ENCODE measurements around the gene SLC25A6. TPM values are rescaled to one million over a fixed set of nuclear protein-coding genes. Genes with fewer than 3 reads are reported as not detected.
A peak's percentile ranks its signal among the peaks of the same experiment; 100 is the strongest.

The SLC25A6 gene
- polyA plus RNA-seq, 1 of the 3 experiments (the other 2 are of a cell fraction), result 981 TPM

DNA sequence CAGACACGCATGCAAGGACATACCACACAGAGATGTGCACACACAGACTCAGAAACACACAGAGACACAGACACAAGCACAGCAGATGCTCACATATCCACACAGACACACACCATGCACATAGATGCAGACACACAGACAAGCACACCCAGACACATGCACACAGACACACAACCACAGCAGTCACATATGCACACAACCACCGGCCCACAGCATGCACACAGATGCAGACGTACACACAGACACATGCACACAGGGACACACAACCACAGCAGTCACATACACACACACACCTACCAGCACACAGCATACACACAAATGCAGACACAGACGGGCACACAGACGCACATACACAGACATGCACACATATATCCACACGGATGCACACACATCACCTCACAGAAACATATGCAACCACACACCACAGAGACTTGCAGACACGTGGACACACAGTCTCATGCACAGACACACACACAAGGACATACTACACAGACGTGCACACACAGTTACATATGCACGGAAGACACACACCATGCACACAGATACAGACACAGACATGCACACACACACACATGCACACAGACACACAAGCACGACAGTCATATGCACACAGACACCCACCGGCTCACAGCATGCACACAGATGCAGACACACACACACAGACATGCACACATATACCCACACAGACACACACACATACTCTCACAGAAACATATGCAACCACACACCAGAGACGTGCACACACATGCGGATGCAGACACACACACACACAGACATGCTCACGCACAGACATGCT lies 25.2 kb upstream of the SLC25A6 start:
- H3K4me1 ChIP-seq (ENCODE audit: control insufficient read depth in 1 of 2, insufficient read depth in 2 of 2, low read depth in 1 of 2, low read length in 1 of 2), result no peaks in the 10 kb centered on the region
- CTCF ChIA-PET, result no interaction called here
- no peaks in the 10 kb centered on the region for H4K20me1 ChIP-seq (ENCODE audit: insufficient read depth)
- POLR2A ChIA-PET, result no interaction called here
- H3F3A ChIP-seq (replicated peaks; ENCODE audit: insufficient read depth), result peaks cover 9% of the 10 kb centered on the region
- H3K27ac ChIP-seq (ENCODE audit: low read depth in 2 of 2, low read length in 1 of 2), result no peak overlapping the region
- H3K4me2 ChIP-seq, result no peak overlapping the region
- H3K79me2 ChIP-seq (ENCODE audit: insufficient read depth), result no peaks in the 10 kb centered on the region
- TF ChIP-seq POLR2AphosphoS5 (IDR thresholded peaks at IDR 0.05; ENCODE audit: low read depth, low read length), result peak; percentile 44; the same call in 1 of the 2 replicates
- TF ChIP-seq RXRA (IDR thresholded peaks at IDR 0.05; ENCODE audit: borderline replicate concordance, low read depth), result no peak
- no peak overlapping the region for H2AFZ ChIP-seq (ENCODE audit: low read depth)
- H3K9ac ChIP-seq, result no peak overlapping the region
- H3K9me2 ChIP-seq, result no peaks in the 10 kb centered on the region
- no peaks in the 10 kb centered on the region for H3K9me3 ChIP-seq
- no peaks in the 10 kb centered on the region for H3K27me3 ChIP-seq (ENCODE audit: insufficient read depth)
- H3K36me3 ChIP-seq (replicated peaks in 1 of 2; ENCODE audit: control insufficient read depth in 1 of 2, insufficient read depth in 2 of 2, low read length in 1 of 2), result peaks cover 10 to 18% of the 10 kb centered on the region in 2 experiments
- H3K4me3 ChIP-seq (ENCODE audit: low read depth in 2 of 2, low read length in 1 of 2), result no peak overlapping the region
- WGBS (ENCODE audit: low lambda C conversion rate), result 68% methylated on average over 13 of the region's 14 CpGs
- no peak for DNase-seq

GRCh38 chrX:1416327-1416784 lies 24.4 kb upstream of the SLC25A6 start:
- no peak overlapping the region for H3K27ac ChIP-seq (ENCODE audit: low read depth in 2 of 2, low read length in 1 of 2)
- no peaks in the 10 kb centered on the region for H3K9me2 ChIP-seq
- DNase-seq, result no peak
- WGBS (ENCODE audit: low lambda C conversion rate), result 63% methylated on average over 15 of the region's 15 CpGs
- H3K4me1 ChIP-seq (ENCODE audit: control insufficient read depth in 1 of 2, insufficient read depth in 2 of 2, low read depth in 1 of 2, low read length in 1 of 2), result no peaks in the 10 kb centered on the region
- no peak overlapping the region for H3K9ac ChIP-seq
- CTCF ChIA-PET, result no interaction called here
- H3K9me3 ChIP-seq, result no peaks in the 10 kb centered on the region
- H3K36me3 ChIP-seq (replicated peaks in 1 of 2; ENCODE audit: control insufficient read depth in 1 of 2, insufficient read depth in 2 of 2, low read length in 1 of 2), result peaks cover 12 to 15% of the 10 kb centered on the region in 2 experiments
- H3K27me3 ChIP-seq (ENCODE audit: insufficient read depth), result no peaks in the 10 kb centered on the region
- H3K79me2 ChIP-seq (ENCODE audit: insufficient read depth), result no peaks in the 10 kb centered on the region
- no peak overlapping the region for H3K4me3 ChIP-seq (ENCODE audit: low read depth in 2 of 2, low read length in 1 of 2)
- H3K4me2 ChIP-seq, result no peak overlapping the region
- H2AFZ ChIP-seq (ENCODE audit: low read depth), result no peak overlapping the region
- H4K20me1 ChIP-seq (ENCODE audit: insufficient read depth), result no peaks in the 10 kb centered on the region
- POLR2A ChIA-PET, result no interaction called here
- H3F3A ChIP-seq (replicated peaks; ENCODE audit: insufficient read depth), result peaks cover 8% of the 10 kb centered on the region
- TF ChIP-seq, protein P1, sequence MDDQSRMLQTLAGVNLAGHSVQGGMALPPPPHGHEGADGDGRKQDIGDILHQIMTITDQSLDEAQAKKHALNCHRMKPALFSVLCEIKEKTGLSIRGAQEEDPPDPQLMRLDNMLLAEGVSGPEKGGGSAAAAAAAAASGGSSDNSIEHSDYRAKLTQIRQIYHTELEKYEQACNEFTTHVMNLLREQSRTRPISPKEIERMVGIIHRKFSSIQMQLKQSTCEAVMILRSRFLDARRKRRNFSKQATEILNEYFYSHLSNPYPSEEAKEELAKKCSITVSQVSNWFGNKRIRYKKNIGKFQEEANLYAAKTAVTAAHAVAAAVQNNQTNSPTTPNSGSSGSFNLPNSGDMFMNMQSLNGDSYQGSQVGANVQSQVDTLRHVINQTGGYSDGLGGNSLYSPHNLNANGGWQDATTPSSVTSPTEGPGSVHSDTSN (IDR thresholded peaks at IDR 0.05), result no peak
- TF ChIP-seq EP300 (IDR thresholded peaks at IDR 0.05; ENCODE audit: borderline replicate concordance in 1 of 2, low read depth in 1 of 2, low read length in 1 of 2), result no peak
- TF ChIP-seq RCOR1 (IDR thresholded peaks at IDR 0.05; ENCODE audit: low read length), result no peak
- no peak for TF ChIP-seq FOSL2 (IDR thresholded peaks at IDR 0.05; ENCODE audit: borderline replicate concordance, low read depth)
- TF ChIP-seq, protein P2, sequence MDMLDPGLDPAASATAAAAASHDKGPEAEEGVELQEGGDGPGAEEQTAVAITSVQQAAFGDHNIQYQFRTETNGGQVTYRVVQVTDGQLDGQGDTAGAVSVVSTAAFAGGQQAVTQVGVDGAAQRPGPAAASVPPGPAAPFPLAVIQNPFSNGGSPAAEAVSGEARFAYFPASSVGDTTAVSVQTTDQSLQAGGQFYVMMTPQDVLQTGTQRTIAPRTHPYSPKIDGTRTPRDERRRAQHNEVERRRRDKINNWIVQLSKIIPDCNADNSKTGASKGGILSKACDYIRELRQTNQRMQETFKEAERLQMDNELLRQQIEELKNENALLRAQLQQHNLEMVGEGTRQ (IDR thresholded peaks at IDR 0.05; ENCODE audit: borderline replicate concordance, low read depth, low read length), result no peak
- no peak for TF ChIP-seq TAF1 (IDR thresholded peaks at IDR 0.05; ENCODE audit: borderline replicate concordance, low read depth, low read length)
- no peak for TF ChIP-seq CTCF (IDR thresholded peaks at IDR 0.05)
- no peak for TF ChIP-seq ZBTB33 (IDR thresholded peaks at IDR 0.05; ENCODE audit: borderline replicate concordance, low read depth)
- no peak for TF ChIP-seq GABPA (IDR thresholded peaks at IDR 0.05; ENCODE audit: low read depth)
- no peak for TF ChIP-seq FOXJ3 (CRISPR knock-in tag; IDR thresholded peaks at IDR 0.05)
- TF ChIP-seq YY1 (IDR thresholded peaks at IDR 0.05; ENCODE audit: low read depth), result no peak
- TF ChIP-seq, protein P3, sequence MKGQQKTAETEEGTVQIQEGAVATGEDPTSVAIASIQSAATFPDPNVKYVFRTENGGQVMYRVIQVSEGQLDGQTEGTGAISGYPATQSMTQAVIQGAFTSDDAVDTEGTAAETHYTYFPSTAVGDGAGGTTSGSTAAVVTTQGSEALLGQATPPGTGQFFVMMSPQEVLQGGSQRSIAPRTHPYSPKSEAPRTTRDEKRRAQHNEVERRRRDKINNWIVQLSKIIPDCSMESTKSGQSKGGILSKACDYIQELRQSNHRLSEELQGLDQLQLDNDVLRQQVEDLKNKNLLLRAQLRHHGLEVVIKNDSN (IDR thresholded peaks at IDR 0.05; ENCODE audit: borderline replicate concordance, low read depth), result no peak
- no peak for TF ChIP-seq RAD21 (IDR thresholded peaks at IDR 0.05; ENCODE audit: low read length)
- TF ChIP-seq NRF1 (IDR thresholded peaks at IDR 0.05; ENCODE audit: low read depth, low read length), result no peak

Measured in SK-N-SH (cell line).